ENCODE results near the gene TSC2. TPM values are rescaled to one million over a fixed set of nuclear protein-coding genes. Genes with fewer than 3 reads are reported as not detected.

Gene TSC2
- total and polyA plus RNA-seq, 2 experiments from 2014 or later: 41.8 to 78.7 TPM

GRCh38 chr16:2002406-2003230 is 45.2 kb upstream of the TSC2 start:
- Histone ChIP-seq H3K27ac (no peak overlapping the region), H3K79me2 (peaks cover 43% of the 10 kb centered on the region), H3K36me3 (replicated peaks; ENCODE audit: insufficient read depth, low read depth) (no peaks in the 10 kb centered on the region), H4K20me1 (ENCODE audit: insufficient read depth, poor library complexity, severe bottlenecking) (peaks cover 45% of the 10 kb centered on the region), H3K4me2 (no peak overlapping the region), H2AFZ (no peak overlapping the region), H3K4me3 (no peak overlapping the region), H3K9me3 (ENCODE audit: low read depth) (no peaks in the 10 kb centered on the region), H3K4me1 (ENCODE audit: insufficient read depth) (peaks cover 14% of the 10 kb centered on the region), H3K9me2 (replicated peaks; ENCODE audit: insufficient read depth) (no peaks in the 10 kb centered on the region), H3K27me3 (no peaks in the 10 kb centered on the region)
- 93% methylated on average over 47 of the region's 47 CpGs for WGBS (ENCODE audit: low lambda C conversion rate, missing lambda C conversion rate)
- no peak for DNase-seq (ENCODE audit: low spot score)
- TF ChIP-seq CTCF (IDR thresholded peaks at IDR 0.05; ENCODE audit: poor library complexity) (no peak), EZH2phosphoT487 (IDR thresholded peaks at IDR 0.05; ENCODE audit: low read depth, severe bottlenecking, unreplicated experiment) (no peak), EZH2 (IDR thresholded peaks at IDR 0.05; ENCODE audit: borderline replicate concordance) (no peak)

GRCh38 chr16:2003231-2003826 is 44.5 kb upstream of the TSC2 start:
- Histone ChIP-seq H3K27me3 (no peaks in the 10 kb centered on the region), H3K27ac (no peak overlapping the region), H3K9me2 (replicated peaks; ENCODE audit: insufficient read depth) (no peaks in the 10 kb centered on the region), H3K36me3 (replicated peaks; ENCODE audit: insufficient read depth, low read depth) (no peaks in the 10 kb centered on the region), H3K9me3 (ENCODE audit: low read depth) (no peaks in the 10 kb centered on the region), H2AFZ (no peak overlapping the region), H3K4me3 (no peak overlapping the region), H3K79me2 (peaks cover 50% of the 10 kb centered on the region), H3K4me2 (no peak overlapping the region), H4K20me1 (ENCODE audit: insufficient read depth, poor library complexity, severe bottlenecking) (peaks cover 52% of the 10 kb centered on the region), H3K4me1 (ENCODE audit: insufficient read depth) (peaks cover 17% of the 10 kb centered on the region)
- DNase-seq (ENCODE audit: low spot score): no peak
- TF ChIP-seq CTCF (IDR thresholded peaks at IDR 0.05; ENCODE audit: poor library complexity) (no peak), EZH2phosphoT487 (IDR thresholded peaks at IDR 0.05; ENCODE audit: low read depth, severe bottlenecking, unreplicated experiment) (no peak), EZH2 (IDR thresholded peaks at IDR 0.05; ENCODE audit: borderline replicate concordance) (no peak)
- WGBS (ENCODE audit: low lambda C conversion rate, missing lambda C conversion rate): 93% methylated on average over 8 of the region's 8 CpGs

GRCh38 chr16:2003827-2004641 is 43.8 kb upstream of the TSC2 start:
- Histone ChIP-seq H2AFZ (no peak overlapping the region), H3K9me3 (ENCODE audit: low read depth) (no peaks in the 10 kb centered on the region), H3K27ac (peak overlapping the region; percentile 11), H3K4me1 (ENCODE audit: insufficient read depth) (peaks cover 22% of the 10 kb centered on the region), H3K27me3 (no peaks in the 10 kb centered on the region), H3K4me2 (peak overlapping the region; percentile 72), H3K36me3 (replicated peaks; ENCODE audit: insufficient read depth, low read depth) (no peaks in the 10 kb centered on the region), H3K79me2 (peaks cover 57% of the 10 kb centered on the region), H4K20me1 (ENCODE audit: insufficient read depth, poor library complexity, severe bottlenecking) (peaks cover 59% of the 10 kb centered on the region), H3K4me3 (no peak overlapping the region), H3K9me2 (replicated peaks; ENCODE audit: insufficient read depth) (no peaks in the 10 kb centered on the region)
- WGBS (ENCODE audit: low lambda C conversion rate, missing lambda C conversion rate): 35% methylated on average over 34 of the region's 36 CpGs
- DNase-seq (ENCODE audit: low spot score): peak; percentile 96
- TF ChIP-seq EZH2 (IDR thresholded peaks at IDR 0.05; ENCODE audit: borderline replicate concordance): no peak
- TF ChIP-seq CTCF (IDR thresholded peaks at IDR 0.05; ENCODE audit: poor library complexity): peak; percentile 91

Measured in hepatocyte (in vitro differentiated cells).